Endothelial cell of umbilical vein (primary cell): ENCODE data around the gene AFF1. TPM values are rescaled to one million over a fixed set of nuclear protein-coding genes. Genes with fewer than 3 reads are reported as not detected.

ENCODE experiments used
- BruUV-seq: library from RNA; stranded (reverse); fragments of 400-500 nt; replicated peaks from 2 replicates; lab custom pipeline; 2021; lab: Mats Ljungman, UMichigan
- CTCF ChIA-PET: fragments of 300-600, 350-600 bp; sonication (Branson Sonifier 250); formaldehyde crosslinking; loops from one replicate; lab custom pipeline; 2021; ENCODE audit warnings: antibody characterized with exemption, inconsistent platforms; lab: Charles Lee
- POLR2A ChIA-PET: fragments of 300-600, 350-600 bp; sonication (Branson Sonifier 250); formaldehyde crosslinking; loops from one replicate; lab custom pipeline; 2021; ENCODE audit warnings: antibody characterized with exemption, inconsistent platforms; lab: Charles Lee
- DNase-seq: peaks from one replicate; pipeline ENCODE4 v3.0.0-alpha.2; 2011; ENCODE audit warnings: low read depth, low spot score
- FAIRE-seq: peaks from 2 replicates; lab custom pipeline; 2011; peaks lifted over from hg19 to GRCh38; lab: Jason Lieb, UNC
- H2AFZ ChIP-seq: 2 replicates; pipeline ENCODE4 v1.6.0; 2012; ENCODE audit warnings: low read depth, low read length, control low read depth, inconsistent platforms
- H3K27ac ChIP-seq: 2 replicates; pipeline ENCODE4 v1.5.1; 2011; ENCODE audit warnings: low read depth, mild to moderate bottlenecking, control low read depth, low read length, moderate library complexity; ENCODE audit not compliant: insufficient read depth
- H3K27me3 ChIP-seq, 2 experiments: 2 replicates each; pipeline versions ENCODE4 v1.6.0 to v1.6.1; 2011; ENCODE audit warnings: low read length in 2 of 2, mixed read lengths in 1 of 2; ENCODE audit not compliant: control insufficient read depth in 2 of 2, insufficient read depth in 2 of 2
- H3K36me3 ChIP-seq, 2 experiments: 2 replicates in 1 of 2; 3 replicates in 1 of 2; pipeline ENCODE4 v1.5.1; 2011; ENCODE audit warnings: low read length in 2 of 2, mild to moderate bottlenecking in 1 of 2, moderate library complexity in 1 of 2; ENCODE audit not compliant: control insufficient read depth in 2 of 2, insufficient read depth in 2 of 2; ENCODE audit errors: extremely low read depth in 1 of 2
- H3K4me1 ChIP-seq: 3 replicates; pipeline ENCODE4 v1.5.1; 2011; ENCODE audit warnings: mild to moderate bottlenecking, low read length; ENCODE audit not compliant: control insufficient read depth, insufficient read depth; ENCODE audit errors: extremely low read depth
- H3K4me2 ChIP-seq: 2 replicates; pipeline ENCODE4 v1.6.1; 2011; ENCODE audit warnings: low read length, control low read depth, mixed read lengths; ENCODE audit not compliant: insufficient read depth
- H3K4me3 ChIP-seq, 3 experiments: fragments of 200-600 bp in 1 of 3; sonication (generic), shearing (Covaris generic) in 1 of 3; replicated peaks in 1 of 3; 2 replicates each; pipeline ENCODE4 v1.5.1; 2011 to 2016; ENCODE audit warnings: control low read depth in 3 of 3, low read length in 3 of 3, mild to moderate bottlenecking in 2 of 3, inconsistent platforms in 1 of 3, low read depth in 1 of 3, moderate library complexity in 1 of 3; ENCODE audit not compliant: insufficient read depth in 1 of 3
- H3K79me2 ChIP-seq: 2 replicates; pipeline ENCODE4 v1.6.0; 2012; ENCODE audit warnings: low read length, inconsistent platforms; ENCODE audit not compliant: control insufficient read depth, insufficient read depth
- H3K9ac ChIP-seq: replicated peaks from 2 replicates; pipeline ENCODE3; 2011; ENCODE audit warnings: low read length, control low read depth; ENCODE audit not compliant: insufficient read depth; ENCODE audit errors: extremely low read depth
- H3K9me1 ChIP-seq: replicated peaks from 3 replicates; pipeline ENCODE4 v1.6.0; 2011; ENCODE audit warnings: mild to moderate bottlenecking, low read length; ENCODE audit not compliant: control insufficient read depth, insufficient read depth; ENCODE audit errors: extremely low read depth
- H3K9me3 ChIP-seq: replicated peaks from 2 replicates; pipeline ENCODE4 v1.5.1; 2012; ENCODE audit warnings: low read length, inconsistent platforms; ENCODE audit not compliant: control insufficient read depth, insufficient read depth
- H4K20me1 ChIP-seq: replicated peaks from 2 replicates; pipeline ENCODE3; 2011; ENCODE audit warnings: mild to moderate bottlenecking, low read length; ENCODE audit not compliant: control insufficient read depth, insufficient read depth; ENCODE audit errors: extremely low read depth
- CTCF ChIP-seq, 2 donors: IDR thresholded peaks; 1 replicate in 1 of 2; 2 replicates in 1 of 2; pipeline ENCODE4 v1.5.1; 2011; ENCODE audit warnings: low read length in 2 of 2, mild to moderate bottlenecking in 2 of 2, moderate library complexity in 2 of 2, control low read depth in 1 of 2, inconsistent platforms in 1 of 2, low read depth in 1 of 2; ENCODE audit not compliant: insufficient read depth in 1 of 2; ENCODE audit errors: extremely low read depth in 1 of 2
- EZH2 ChIP-seq: IDR thresholded peaks from 2 replicates; pipeline ENCODE4 v1.6.1; 2012; ENCODE audit warnings: borderline replicate concordance, low read depth, mild to moderate bottlenecking, moderate library complexity, low read length, inconsistent platforms; ENCODE audit not compliant: severe bottlenecking
- FOS ChIP-seq: IDR thresholded peaks from 2 replicates; pipeline ENCODE4 v1.6.1; 2011; ENCODE audit warnings: mild to moderate bottlenecking, low read length, moderate library complexity, borderline replicate concordance; ENCODE audit not compliant: insufficient read depth
- GATA2 ChIP-seq: IDR thresholded peaks from 2 replicates; pipeline ENCODE4 v1.7.0; 2011; ENCODE audit warnings: low read depth, mild to moderate bottlenecking, moderate library complexity, mixed read lengths, low read length; ENCODE audit not compliant: insufficient read length, insufficient read depth
- JUN ChIP-seq: IDR thresholded peaks from 2 replicates; pipeline ENCODE4 v1.6.1; 2011; ENCODE audit warnings: borderline replicate concordance, low read depth; ENCODE audit not compliant: insufficient read length, insufficient read depth
- MAX ChIP-seq: IDR thresholded peaks from 2 replicates; pipeline ENCODE4 v1.6.1; 2011; ENCODE audit not compliant: insufficient read depth, insufficient read length
- MYC ChIP-seq: IDR thresholded peaks from one replicate; pipeline ENCODE4 v1.6.1; 2011; ENCODE audit warnings: mild to moderate bottlenecking, low read depth, low read length
- POLR2A ChIP-seq: IDR thresholded peaks from 2 replicates; pipeline ENCODE4 v1.6.1; 2012; ENCODE audit warnings: low read depth, mild to moderate bottlenecking, control low read depth, low read length
- POLR2AphosphoS5 ChIP-seq: IDR thresholded peaks from 2 replicates; pipeline ENCODE4 v1.6.1; 2012; ENCODE audit warnings: low read depth, mild to moderate bottlenecking, control low read depth, low read length, moderate library complexity; ENCODE audit not compliant: insufficient read depth
- dilution Hi-C: fragments of 300-500 bp; cut with MboI; formaldehyde crosslinking; loops from one replicate; pipeline ENCODE4 v1.15.0; 2019; ENCODE audit warnings: low sequenced_read_pairs; ENCODE audit not compliant: extremely low pct_ligation_motif_present
- intact Hi-C: fragments of 100-400 bp; cut with micrococcal nuclease; formaldehyde crosslinking; loops from one replicate; pipeline ENCODE4 v1.10.0; 2022
- polyA plus RNA-seq, 4 experiments: library from polyadenylated mRNA; depleted of rRNA in 3 of 4; stranded (reverse) in 3 of 4; unstranded in 1 of 4; fragments of >200 nt; gene quantifications; 2 replicates each; pipeline versions ENCODE4 v1.2.1 to v1.2.3, GENCODE V29; 2011 to 2012; ENCODE audit warnings: missing spikeins in 1 of 4
- total RNA-seq: library from RNA; stranded (reverse); gene quantifications from 2 replicates; pipeline ENCODE4 v1.2.3, GENCODE V29; 2021

The AFF1 gene
- total and polyA plus RNA-seq, 2 donors (not counting 3 experiments of a cell fraction or from before 2014, with no cell fraction given), result 26.2 to 106 TPM

- TF ChIP-seq MYC (no peak), POLR2AphosphoS5 (no peak), MAX (no peak), JUN (no peak), EZH2 (no peak), POLR2A (no peak), GATA2 (no peak), CTCF (IDR thresholded peaks at IDR 0.05; ENCODE audit: extremely low read depth in 1 of 2, insufficient read depth in 1 of 2, low read depth in 1 of 2, low read length in 2 of 2) (no peak), FOS (no peak)
- ChIA-PET CTCF (no interaction called here), POLR2A (no interaction called here)
- Histone ChIP-seq H3K9ac (no peak overlapping the region), H3K4me1 (peaks cover 23% of the 10 kb centered on the region), H3K79me2 (peaks cover 34% of the 10 kb centered on the region), H3K36me3 (no peaks in the 10 kb centered on the region), H2AFZ (no peak overlapping the region), H3K4me2 (no peak overlapping the region), H3K27ac (no peak overlapping the region), H4K20me1 (no peaks in the 10 kb centered on the region), H3K9me3 (no peaks in the 10 kb centered on the region), H3K4me3 (no peak overlapping the region), H3K27me3 (no peaks in the 10 kb centered on the region), H3K9me1 (no peaks in the 10 kb centered on the region)
- intact Hi-C loops (no loop called here), dilution Hi-C loops (no loop called here)
- no peak for FAIRE-seq
- no TSS peak for BruUV-seq
- DNase-seq, result no peak
Observed at GRCh38 chr4:87052615-87053014, 117.8 kb downstream of the AFF1 start.
